GDM1 (cell line): Measurements from ENCODE around the gene ZFP36L2.

Source experiments
- DNase-seq: peaks from one replicate; lab custom pipeline; 2025; lab: John Stamatoyannopoulos, UW

Gene ZFP36L2

DNA sequence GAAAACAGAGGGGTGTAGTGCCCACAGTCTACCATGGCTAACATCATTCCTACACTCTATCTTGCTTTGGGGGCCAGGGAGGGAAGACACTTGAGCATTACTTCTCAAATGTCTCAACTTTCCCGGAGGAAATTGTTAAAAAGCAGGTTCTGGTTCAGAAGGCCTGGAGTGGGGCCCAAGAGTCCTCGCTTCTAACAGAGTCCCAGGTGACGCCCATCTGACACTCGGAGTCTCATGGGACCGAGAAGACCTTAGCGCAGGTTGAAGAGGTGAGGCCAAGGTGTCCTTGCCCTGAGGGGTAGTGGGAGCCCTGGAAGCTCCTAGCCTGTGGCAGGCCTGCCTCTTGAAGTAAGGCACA, 40.1 kb downstream of the ZFP36L2 start:
- DNase-seq, result no peak

DNA sequence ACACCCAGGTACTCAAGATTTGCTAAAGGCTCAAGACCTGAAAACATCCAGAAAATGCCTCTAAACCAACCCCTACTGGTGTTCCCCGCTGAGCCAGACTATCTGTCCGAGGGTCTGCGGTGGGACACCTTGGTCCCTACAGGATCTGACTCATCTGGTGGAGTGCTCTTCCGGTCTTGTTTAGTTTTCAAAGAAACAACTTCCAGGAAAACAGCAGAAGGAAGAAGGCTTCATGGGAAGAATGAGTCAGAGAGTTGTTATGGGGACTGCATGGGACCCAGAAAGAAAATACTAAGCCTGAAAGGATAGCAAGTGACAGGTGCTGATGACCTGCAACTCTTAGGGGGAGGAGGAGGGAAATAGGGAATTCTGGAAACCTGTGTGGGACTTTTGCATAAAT, 41.3 kb downstream of the ZFP36L2 start:
- no peak for DNase-seq

DNA sequence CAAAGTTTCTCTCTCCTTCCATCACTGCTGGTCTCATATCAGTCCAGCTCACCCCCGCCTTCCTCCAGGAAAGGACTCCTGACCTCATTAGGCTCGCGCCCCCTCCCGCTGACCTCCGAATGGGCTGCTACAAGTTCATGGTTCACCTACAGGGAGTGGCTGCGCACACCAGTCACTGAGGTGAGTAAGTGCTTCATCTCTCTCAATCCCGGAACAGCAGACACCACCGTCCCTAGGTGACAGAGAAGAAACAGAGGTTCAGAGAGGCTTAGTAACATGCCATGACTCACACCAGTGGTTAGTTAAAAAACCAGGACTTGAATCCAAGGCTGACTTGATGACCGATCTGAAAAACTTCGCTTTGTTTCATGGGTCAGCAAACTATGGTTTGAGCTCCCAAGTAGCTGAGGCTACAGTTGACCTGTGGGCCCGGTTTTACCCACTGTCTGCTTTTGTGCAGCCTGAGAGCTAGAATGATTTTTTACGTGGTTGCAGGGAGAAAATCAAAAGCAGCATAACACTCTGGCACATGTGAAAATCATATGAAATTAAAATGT, 42.0 kb downstream of the ZFP36L2 start:
- DNase-seq, result no peak

DNA sequence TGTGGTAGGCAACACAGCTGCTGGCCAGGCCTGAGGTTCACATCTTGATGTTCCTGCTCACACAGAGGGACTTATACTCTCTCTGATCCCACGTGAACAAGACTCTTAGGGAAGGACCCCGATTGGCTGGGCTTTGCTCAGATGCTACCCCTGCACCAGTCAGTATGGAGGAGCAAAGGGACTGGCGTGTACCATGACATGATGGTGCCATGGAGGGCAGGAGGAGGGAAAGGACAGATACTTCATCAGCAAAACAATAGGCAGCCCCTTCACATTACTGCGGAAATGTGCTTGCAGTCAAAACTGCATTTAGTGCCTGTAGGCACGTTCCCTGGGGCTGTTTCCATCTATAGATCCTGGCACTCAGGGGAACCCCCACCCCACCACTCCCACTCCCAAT, 42.7 kb downstream of the ZFP36L2 start:
- no peak for DNase-seq

DNA sequence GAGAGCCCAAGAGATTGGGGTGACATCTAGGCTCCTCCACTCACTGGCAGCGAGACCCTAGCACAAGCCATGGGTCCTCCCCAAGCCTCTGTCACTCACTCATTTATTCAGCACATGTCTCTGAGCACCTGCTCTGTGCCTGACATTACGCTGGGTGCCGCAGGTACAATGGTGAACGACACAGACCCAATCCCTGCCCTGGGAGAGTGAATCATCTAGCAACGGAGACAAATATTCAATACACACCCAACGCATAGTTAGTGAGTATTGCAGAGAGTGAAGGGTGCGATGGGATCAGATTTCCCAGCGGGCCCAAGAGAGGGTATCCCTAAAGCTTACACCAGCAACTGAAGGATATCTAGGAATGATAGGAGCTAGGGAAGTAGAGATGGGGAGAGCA, 45.5 kb downstream of the ZFP36L2 start:
- no peak for DNase-seq

DNA sequence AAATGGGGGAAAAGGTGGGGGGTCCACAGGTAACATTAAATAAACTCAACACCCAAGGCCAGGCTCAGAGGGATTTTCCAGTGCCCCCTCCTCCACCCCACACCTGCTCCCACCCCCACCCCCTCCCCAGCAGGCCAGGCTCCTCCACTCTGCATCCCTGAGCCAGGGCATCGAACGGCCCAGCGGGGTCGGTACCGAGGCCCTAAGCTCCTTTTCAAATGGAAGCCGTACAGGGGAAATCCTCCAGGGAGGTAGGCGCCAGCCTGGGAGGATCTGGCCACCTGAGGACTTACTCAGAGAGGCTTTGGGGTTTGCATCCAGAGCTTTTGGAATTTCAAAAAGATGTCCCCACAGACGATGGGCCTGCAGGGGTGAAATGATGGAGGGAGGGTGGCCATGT, 46.5 kb downstream of the ZFP36L2 start:
- no peak for DNase-seq

DNA sequence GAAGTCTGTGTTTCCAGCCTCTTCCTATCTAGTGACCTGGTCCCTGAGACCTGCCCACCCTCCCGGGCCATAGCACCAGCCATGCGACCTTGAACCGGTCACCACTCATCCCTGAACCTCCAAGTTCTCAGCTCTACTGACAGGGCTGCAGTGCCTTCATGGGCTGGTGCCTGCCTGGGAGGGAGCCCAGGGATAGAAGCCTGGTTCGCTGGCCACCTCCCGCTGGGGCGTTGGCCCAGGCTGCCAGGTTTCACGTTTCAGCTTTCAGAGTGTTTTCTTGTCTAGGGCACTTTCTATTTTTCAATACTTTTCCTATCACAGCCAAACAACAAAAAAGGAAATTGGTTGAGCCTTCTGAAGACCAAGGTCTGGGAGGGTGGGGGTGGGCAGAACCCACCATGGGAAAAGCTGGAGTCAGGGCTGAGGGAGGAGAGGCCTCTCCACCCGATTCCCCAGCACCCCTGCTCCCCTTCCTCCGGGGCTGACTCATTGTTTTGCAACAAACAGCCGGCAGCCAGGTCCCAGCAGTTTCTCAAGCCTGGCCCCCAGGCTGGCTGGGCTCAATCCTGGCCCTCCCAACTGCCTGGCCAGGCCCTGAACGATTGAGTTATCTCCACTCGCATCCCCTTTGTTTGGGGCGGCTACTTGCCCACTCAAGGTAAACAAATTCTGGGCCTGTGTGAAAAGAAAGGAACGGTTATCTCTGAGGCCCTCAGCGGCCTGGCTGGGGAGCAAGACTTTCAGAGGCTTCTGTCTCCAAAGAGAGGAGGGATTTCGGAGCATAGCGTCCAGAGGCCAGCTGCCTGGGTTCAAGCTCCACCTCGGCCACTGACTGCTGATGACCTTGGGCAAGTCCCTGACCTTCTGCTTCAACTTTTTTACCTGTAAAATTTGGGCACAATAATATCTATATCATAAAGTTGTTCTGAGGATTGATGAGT, 47.5 kb downstream of the ZFP36L2 start:
- no peak for DNase-seq

DNA sequence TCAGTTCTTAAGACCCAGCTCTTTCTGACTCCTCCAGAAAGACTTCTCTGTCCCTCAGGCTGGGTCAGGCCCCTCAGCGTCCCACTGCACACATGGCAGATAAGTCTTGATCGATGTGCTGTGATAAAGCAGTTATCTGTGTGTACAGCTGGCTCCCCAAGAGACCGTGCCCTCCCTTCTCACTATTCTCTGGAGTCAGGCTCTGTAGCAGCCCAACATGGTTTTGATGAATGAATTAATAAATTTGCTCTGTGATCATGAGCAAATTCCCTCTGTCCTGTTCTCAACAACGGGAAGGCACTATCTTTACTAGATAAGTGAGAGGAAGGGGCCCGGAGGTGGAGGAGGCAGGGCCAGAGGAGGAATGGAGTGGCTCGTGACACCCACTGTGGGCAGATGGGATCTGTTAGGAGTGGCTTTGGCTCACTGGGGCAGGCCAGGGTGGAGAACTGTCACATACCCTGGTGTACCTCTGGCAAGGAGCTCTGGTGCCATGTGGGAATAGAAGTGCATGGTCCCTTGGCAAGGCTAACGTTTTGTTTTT, 48.3 kb downstream of the ZFP36L2 start:
- no peak for DNase-seq

DNA sequence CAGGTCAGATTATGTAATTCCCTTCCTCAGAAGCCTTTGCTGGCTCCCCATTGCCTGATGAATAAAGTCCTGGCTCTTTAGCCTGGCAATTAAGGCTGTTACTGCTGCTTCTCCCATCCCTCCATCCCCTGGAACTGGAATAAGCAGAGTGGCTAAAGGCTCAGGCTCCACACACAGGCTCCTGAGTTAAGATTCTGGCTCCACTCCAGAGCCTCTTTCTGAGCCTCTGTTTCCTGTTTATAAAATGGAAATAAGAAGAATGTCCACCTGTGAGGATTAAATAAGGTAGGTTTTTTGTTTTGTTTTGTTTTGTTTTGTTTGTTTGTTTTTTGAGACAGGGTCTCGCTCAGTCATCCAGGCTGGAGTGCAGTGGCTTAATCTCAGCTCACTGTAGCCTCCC, 50.0 kb downstream of the ZFP36L2 start:
- no peak for DNase-seq

DNA sequence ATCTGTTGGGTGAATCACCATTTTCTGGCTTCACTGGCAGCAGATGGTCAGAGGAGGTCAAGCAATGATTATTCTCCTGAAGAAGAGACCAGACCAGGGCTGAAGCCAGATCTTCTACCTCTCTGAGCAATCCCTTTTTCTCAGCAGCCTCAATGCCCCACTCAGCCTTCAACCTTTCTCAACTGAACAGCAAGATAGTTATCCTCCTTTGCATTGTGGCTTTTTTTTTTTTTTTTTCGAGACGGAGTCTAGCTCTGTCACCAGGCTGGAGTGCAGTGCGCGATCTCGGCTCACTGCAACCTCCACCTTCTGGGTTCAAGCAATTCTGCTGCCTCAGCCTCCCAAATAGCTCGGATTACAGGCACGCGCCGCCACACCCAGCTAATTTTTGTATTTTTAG, 50.5 kb downstream of the ZFP36L2 start:
- DNase-seq, result no peak

DNA sequence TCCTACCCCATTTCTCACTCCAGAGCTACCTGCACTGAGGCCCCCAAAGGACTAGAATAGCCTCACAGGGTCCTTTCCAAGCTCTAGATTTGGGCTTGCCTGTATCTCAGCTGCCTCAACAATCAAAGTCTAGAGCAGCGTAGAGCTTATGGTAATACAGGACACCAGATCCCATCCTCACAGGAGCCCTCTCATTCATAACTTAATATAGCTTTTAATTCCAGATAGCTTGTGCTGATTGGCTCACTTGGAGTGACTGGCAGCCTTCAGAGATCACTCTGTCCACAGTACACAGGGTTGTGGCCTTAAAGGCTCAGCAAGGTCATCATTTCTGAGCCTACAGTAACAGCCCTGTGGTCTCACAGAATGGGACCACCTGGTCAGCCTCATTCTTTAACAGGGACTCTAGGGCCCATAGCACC, 51.4 kb downstream of the ZFP36L2 start:
- DNase-seq, result no peak

DNA sequence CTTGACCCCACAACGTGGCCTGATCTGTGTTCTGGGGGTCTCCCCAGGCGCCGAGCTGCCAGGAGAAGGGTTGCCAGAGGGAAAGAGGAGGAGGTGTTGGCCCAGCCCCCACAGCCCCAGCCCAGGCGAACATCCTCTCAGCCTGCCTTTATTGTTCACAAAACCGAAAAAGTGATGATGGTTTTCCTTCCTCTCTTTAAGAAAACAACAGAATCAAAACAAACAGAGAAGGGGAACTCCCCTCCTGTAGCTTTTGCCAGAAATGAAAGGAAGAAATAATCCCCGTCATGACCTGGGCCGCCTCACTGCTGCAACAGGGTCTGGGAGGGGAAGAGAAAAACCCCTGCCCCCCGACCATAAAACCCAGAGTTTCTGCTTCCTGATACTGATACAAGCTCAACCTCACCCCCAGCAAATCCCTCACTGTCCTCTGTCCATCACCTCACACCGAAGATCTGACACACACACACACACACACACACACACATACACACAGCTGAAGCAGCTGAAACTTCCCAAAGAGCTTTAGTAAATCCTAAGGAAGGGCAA, 52.0 kb downstream of the ZFP36L2 start:
- DNase-seq, result peak; percentile 66
